Cardiac muscle cell (in vitro differentiated cells and primary cell): ENCODE data around the gene RPL41. TPM values are rescaled to one million over a fixed set of nuclear protein-coding genes. Genes with fewer than 3 reads are reported as not detected.
A peak's percentile ranks its signal among the peaks of the same experiment; 100 is the strongest.
"Not testable (repeated sequence)": the region's sequence is repeated elsewhere in the genome, so short reads cannot be mapped to it uniquely, and the experiment has no call there.

ENCODE experiments used
- DNase-seq, 2 donors: peaks; one replicate each; pipeline versions ENCODE4 v3.0.0 to v3.0.0-alpha.2; 2010 to 2017; ENCODE audit warnings: low read depth in 1 of 2, low spot score in 1 of 2
- H3K27ac ChIP-seq: fragments of 200-600 bp; sonication (generic); 2 replicates; pipeline ENCODE4 v1.5.1; 2016
- H3K27me3 ChIP-seq: fragments of 200-600 bp; sonication (generic); 2 replicates; pipeline ENCODE4 v1.6.0; 2016; ENCODE audit warnings: control low read depth
- H3K36me3 ChIP-seq: fragments of 200-600 bp; sonication (generic); 2 replicates; pipeline ENCODE4 v1.5.1; 2016; ENCODE audit warnings: control low read depth
- H3K4me1 ChIP-seq: fragments of 200-600 bp; sonication (generic); 2 replicates; pipeline ENCODE4 v1.8.1; 2017; ENCODE audit warnings: low read depth, mild to moderate bottlenecking, mixed run types
- H3K4me3 ChIP-seq: fragments of 200-600 bp; sonication (generic); 2 replicates; pipeline ENCODE4 v1.5.1; 2016; ENCODE audit warnings: mild to moderate bottlenecking
- H3K9me3 ChIP-seq: fragments of 200-600 bp; sonication (generic); 2 replicates; pipeline ENCODE4 v1.5.1; 2017; ENCODE audit warnings: low read depth, mild to moderate bottlenecking, control low read depth
- CTCF ChIP-seq: IDR thresholded peaks from 2 replicates; pipeline ENCODE4 v1.5.1; 2012; ENCODE audit warnings: low read depth, mild to moderate bottlenecking, low read length
- polyA plus RNA-seq: library from polyadenylated mRNA; unstranded; fragments of >200 nt; fragmentation: Nextera tagmentation; extraction: Ambion mirVana; gene quantifications from 2 replicates; pipeline ENCODE4 v1.2.1, GENCODE V29; 2016
- total RNA-seq: library from RNA; depleted of rRNA; stranded (reverse); fragments of >200 nt; gene quantifications from 2 replicates; pipeline ENCODE4 v1.2.3, GENCODE V29; 2016

RPL41 gene
- total RNA-seq (1,416 and 2,307 TPM in 2 replicates), polyA plus RNA-seq (2,144 and 2,427 TPM in 2 replicates)

DNA sequence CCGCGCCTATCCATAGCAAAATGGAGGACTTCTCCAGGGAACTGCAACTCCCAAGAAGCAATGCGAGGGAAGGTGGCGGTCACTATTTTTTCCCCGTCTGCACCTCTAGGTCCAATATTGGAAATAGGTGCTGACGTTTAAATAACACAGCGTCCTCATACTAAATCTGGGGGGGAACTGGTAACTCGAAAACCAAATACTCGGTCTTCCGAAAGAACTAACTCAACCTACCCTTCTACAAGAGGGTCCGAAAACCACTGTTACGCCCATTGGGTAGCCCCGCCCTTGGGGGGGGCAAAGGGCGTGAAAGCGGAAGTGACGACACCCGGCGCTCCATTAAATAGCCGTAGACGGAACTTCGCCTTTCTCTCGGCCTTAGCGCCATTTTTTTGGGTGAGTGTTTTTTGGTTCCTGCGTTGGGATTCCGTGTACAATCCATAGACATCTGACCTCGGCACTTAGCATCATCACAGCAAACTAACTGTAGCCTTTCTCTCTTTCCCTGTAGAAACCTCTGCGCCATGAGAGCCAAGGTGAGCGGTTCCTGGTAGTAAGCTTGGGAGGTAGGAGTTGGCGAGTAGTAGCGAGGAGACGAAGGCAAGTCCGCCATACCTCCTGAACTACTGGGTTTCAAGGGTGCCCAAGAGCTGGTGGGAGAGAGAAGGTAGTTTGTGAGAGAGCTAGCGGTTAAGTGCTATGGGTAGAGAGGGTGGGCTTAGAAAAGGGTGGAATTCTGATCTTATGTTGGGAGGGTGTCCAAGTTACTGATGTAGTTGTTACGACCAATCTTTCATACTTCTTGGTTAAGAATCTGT, at the start of gene RPL41:
Gene RPL41 (plus strand): TSS at position 367 of the 815 bp plus-strand sequence.
- peak; percentile 95 to 97 for DNase-seq
- peak within 1 kb of the TSS; percentile 93 for H3K4me3 ChIP-seq
- no peaks in the 10 kb centered on the region for H3K9me3 ChIP-seq
- no peaks in the 10 kb centered on the region for H3K27me3 ChIP-seq
- peaks cover 16% of the 10 kb centered on the region for H3K4me1 ChIP-seq
- no peak for TF ChIP-seq CTCF
- peak within 1 kb of the TSS; percentile 96 for H3K27ac ChIP-seq
- peaks cover 14% of the 10 kb centered on the region for H3K36me3 ChIP-seq

GRCh38 chr12:56071648-56072047, 44.8 kb upstream of the RPL41 start:
- H3K27me3 ChIP-seq = no peaks in the 10 kb centered on the region
- no peaks in the 10 kb centered on the region for H3K36me3 ChIP-seq
- no peak overlapping the region for H3K27ac ChIP-seq
- no peaks in the 10 kb centered on the region for H3K9me3 ChIP-seq
- no peak overlapping the region for H3K4me3 ChIP-seq
- DNase-seq = peak in 1 of 2 donors; percentile 20
- no peaks in the 10 kb centered on the region for H3K4me1 ChIP-seq
- no peak for TF ChIP-seq CTCF

GRCh38 chr12:56074396-56074795, 42.0 kb upstream of the RPL41 start:
- no peaks in the 10 kb centered on the region for H3K9me3 ChIP-seq
- no peaks in the 10 kb centered on the region for H3K4me1 ChIP-seq
- H3K36me3 ChIP-seq = no peaks in the 10 kb centered on the region
- no peak for TF ChIP-seq CTCF
- H3K27ac ChIP-seq = no peak overlapping the region
- H3K4me3 ChIP-seq = no peak overlapping the region
- no peaks in the 10 kb centered on the region for H3K27me3 ChIP-seq
- no peak for DNase-seq

DNA sequence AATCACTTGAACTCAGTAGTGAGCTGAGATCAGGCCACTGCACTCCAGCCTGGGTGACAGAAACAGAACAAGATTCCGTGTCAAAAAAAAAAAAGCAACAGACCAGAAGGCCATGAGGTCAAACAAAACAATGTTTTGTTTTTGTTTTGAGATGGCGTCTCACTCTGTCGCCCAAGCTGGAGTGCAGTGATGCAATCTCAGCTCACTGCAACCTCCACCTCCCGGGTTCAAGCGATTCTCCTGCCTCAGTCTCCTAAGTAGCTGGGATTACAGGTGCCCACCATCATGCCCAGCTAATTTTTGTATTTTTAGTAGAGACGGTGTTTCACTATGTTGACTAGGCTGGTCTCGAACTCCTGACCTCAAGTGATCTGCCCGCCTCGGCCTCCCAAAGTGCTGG, 38.5 kb upstream of the RPL41 start:
- H3K4me3 ChIP-seq, H3K9me3 ChIP-seq, DNase-seq, H3K27ac ChIP-seq, H3K36me3 ChIP-seq, H3K27me3 ChIP-seq: not testable (repeated sequence)
- H3K4me1 ChIP-seq = peaks cover 22% of the 10 kb centered on the region

DNA sequence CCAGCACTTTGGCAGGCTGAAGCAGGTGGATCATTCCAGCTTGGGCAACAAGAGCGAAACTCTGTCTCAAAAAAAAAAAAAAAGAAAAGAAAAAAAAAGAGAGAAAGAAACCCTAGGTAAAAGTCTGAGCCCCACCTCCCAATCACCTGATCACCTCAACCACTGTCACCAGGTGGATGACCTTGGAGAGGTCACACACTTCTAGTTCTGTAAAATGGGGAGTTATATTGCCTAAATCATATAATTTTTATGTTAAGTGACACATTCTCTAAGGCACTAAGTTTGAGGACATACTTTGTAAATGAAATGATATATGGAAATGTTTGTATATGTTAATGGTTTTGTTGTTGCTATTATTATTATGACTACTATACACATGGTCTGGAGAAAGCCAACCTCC, 38.0 kb upstream of the RPL41 start:
- Histone ChIP-seq H3K36me3 (no peaks in the 10 kb centered on the region), H3K27me3 (no peaks in the 10 kb centered on the region), H3K27ac (no peak overlapping the region), H3K4me3 (no peak overlapping the region), H3K9me3 (no peaks in the 10 kb centered on the region), H3K4me1 (peaks cover 22% of the 10 kb centered on the region)
- DNase-seq = no peak
- no peak for TF ChIP-seq CTCF

GRCh38 chr12:56078931-56079722, 37.3 kb upstream of the RPL41 start:
- TF ChIP-seq CTCF = peak; percentile 74
- Histone ChIP-seq H3K27me3 (no peaks in the 10 kb centered on the region), H3K4me3 (peak overlapping the region; percentile 43), H3K36me3 (no peaks in the 10 kb centered on the region), H3K4me1 (peaks cover 22% of the 10 kb centered on the region), H3K27ac (no peak overlapping the region), H3K9me3 (no peaks in the 10 kb centered on the region)
- DNase-seq = peak; percentile 86 to 88
